Smooth muscle cell (in vitro differentiated cells): ENCODE measurements around the gene NAALADL2. TPM values are rescaled to one million over a fixed set of nuclear protein-coding genes. Genes with fewer than 3 reads are reported as not detected.
A peak's percentile ranks its signal among the peaks of the same experiment; 100 is the strongest.

ENCODE experiments used
- DNase-seq: peaks from one replicate; lab custom pipeline; 2025; ENCODE audit not compliant: unreplicated experiment; lab: John Stamatoyannopoulos, UW
- H2AFZ ChIP-seq: fragments of 200-600 bp; sonication (generic); 2 replicates; pipeline ENCODE4 v1.6.0; 2016; ENCODE audit warnings: antibody characterized with exemption, low read depth, mild to moderate bottlenecking
- H3F3A ChIP-seq: fragments of 200-600 bp; sonication (generic); 2 replicates; pipeline ENCODE4 v1.6.0; 2017; ENCODE audit warnings: antibody characterized with exemption, low read depth
- H3K27ac ChIP-seq: fragments of 200-600 bp; sonication (generic); 2 replicates; pipeline ENCODE4 v1.5.1; 2016; ENCODE audit warnings: low read depth, mild to moderate bottlenecking
- H3K27me3 ChIP-seq: fragments of 200-600 bp; sonication (generic); 2 replicates; pipeline ENCODE4 v1.6.1; 2016; ENCODE audit warnings: low read depth, mild to moderate bottlenecking
- H3K36me3 ChIP-seq: fragments of 200-600 bp; sonication (generic); 2 replicates; pipeline ENCODE4 v1.5.1; 2016; ENCODE audit warnings: low read depth
- H3K4me1 ChIP-seq: fragments of 200-600 bp; sonication (generic); 2 replicates; pipeline ENCODE4 v1.5.1; 2016; ENCODE audit warnings: low read depth
- H3K4me2 ChIP-seq: fragments of 200-600 bp; sonication (generic); 2 replicates; pipeline ENCODE4 v1.6.0; 2016; ENCODE audit warnings: mild to moderate bottlenecking
- H3K4me3 ChIP-seq: fragments of 200-600 bp; sonication (generic); 2 replicates; pipeline ENCODE4 v1.5.1; 2016; ENCODE audit warnings: mild to moderate bottlenecking
- H3K79me2 ChIP-seq: fragments of 200-600 bp; sonication (generic); 2 replicates; pipeline ENCODE4 v1.6.0; 2016; ENCODE audit warnings: low read depth, mild to moderate bottlenecking
- H3K9ac ChIP-seq: fragments of 200-600 bp; sonication (generic); 2 replicates; pipeline ENCODE4 v1.6.0; 2016; ENCODE audit warnings: low read depth
- H3K9me3 ChIP-seq: fragments of 200-600 bp; sonication (generic); replicated peaks from 2 replicates; pipeline ENCODE4 v1.5.1; 2016; ENCODE audit warnings: low read depth
- H4K20me1 ChIP-seq: fragments of 200-600 bp; sonication (generic); 2 replicates; pipeline ENCODE4 v1.6.0; 2016; ENCODE audit warnings: low read depth
- CTCF ChIP-seq: fragments of 200-600 bp; sonication (generic); IDR thresholded peaks from 2 replicates; pipeline ENCODE4 v1.5.1; 2017; ENCODE audit warnings: borderline replicate concordance, mild to moderate bottlenecking, antibody characterized with exemption; ENCODE audit not compliant: insufficient read depth, poor library complexity, severe bottlenecking
- WGBS: methylation state at CpG from one replicate; pipeline ENCODE4 v1.1.7; 2016; ENCODE audit warnings: low lambda C conversion rate; 5-methylcytosine and 5-hydroxymethylcytosine counted together
- polyA plus RNA-seq: library from polyadenylated mRNA; unstranded; fragments of >200 nt; fragmentation: Nextera tagmentation; extraction: Ambion mirVana; gene quantifications from 2 replicates; pipeline ENCODE4 v1.2.1, GENCODE V29; 2016
- total RNA-seq: library from RNA; depleted of rRNA; stranded (reverse); fragments of >200 nt; gene quantifications from 2 replicates; pipeline ENCODE4 v1.2.3, GENCODE V29; 2014

NAALADL2 gene
- total and polyA plus RNA-seq, 2 experiments from 2014 or later = 2.5 to 13.8 TPM

DNA sequence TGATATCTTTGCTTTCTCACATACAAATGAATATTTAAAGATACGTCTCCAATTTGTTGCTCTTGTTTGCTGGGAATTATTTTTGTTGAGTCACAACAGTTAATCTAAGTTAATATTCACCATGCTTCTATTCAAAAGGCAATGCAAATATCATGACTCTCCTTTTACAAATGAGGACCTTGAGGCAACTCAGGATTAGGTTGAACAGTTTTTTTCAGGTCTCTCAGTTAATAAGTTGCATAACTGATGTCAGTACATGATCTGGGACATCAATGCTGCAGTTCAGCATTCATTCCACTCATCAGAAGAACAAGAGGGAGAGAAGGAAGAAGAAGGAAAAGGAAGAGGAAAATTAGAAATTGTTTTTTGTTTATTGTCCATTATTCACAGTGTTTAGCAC is 781 bp upstream of the NAALADL2 start:
- H3K36me3 ChIP-seq = no peaks in the 10 kb centered on the region
- no peak overlapping the region for H3K27ac ChIP-seq
- no peaks in the 10 kb centered on the region for H3F3A ChIP-seq
- no peak overlapping the region for H2AFZ ChIP-seq
- no peaks in the 10 kb centered on the region for H3K9me3 ChIP-seq
- no peak overlapping the region for H3K4me2 ChIP-seq
- H3K9ac ChIP-seq = no peak overlapping the region
- no peaks in the 10 kb centered on the region for H3K79me2 ChIP-seq
- no peak overlapping the region for H3K4me3 ChIP-seq
- no peak for TF ChIP-seq CTCF
- H3K4me1 ChIP-seq = no peaks in the 10 kb centered on the region
- DNase-seq = no peak
- 86% methylated on average over 1 of the region's 1 CpG for WGBS
- no peaks in the 10 kb centered on the region for H4K20me1 ChIP-seq
- no peaks in the 10 kb centered on the region for H3K27me3 ChIP-seq

GRCh38 chr3:174859756-174860155 is 622 bp downstream of the NAALADL2 start:
- Histone ChIP-seq H3K79me2 (no peaks in the 10 kb centered on the region), H3K36me3 (no peaks in the 10 kb centered on the region), H2AFZ (no peak overlapping the region), H3K9ac (no peak overlapping the region), H3K4me2 (no peak overlapping the region), H3F3A (no peaks in the 10 kb centered on the region), H3K4me3 (peak overlapping the region; percentile 11), H3K4me1 (peaks cover 2% of the 10 kb centered on the region), H3K9me3 (no peaks in the 10 kb centered on the region), H4K20me1 (no peaks in the 10 kb centered on the region), H3K27me3 (no peaks in the 10 kb centered on the region), H3K27ac (no peak overlapping the region)
- no peak for DNase-seq
- TF ChIP-seq CTCF = no peak
- 60% methylated on average over 3 of the region's 3 CpGs for WGBS

DNA sequence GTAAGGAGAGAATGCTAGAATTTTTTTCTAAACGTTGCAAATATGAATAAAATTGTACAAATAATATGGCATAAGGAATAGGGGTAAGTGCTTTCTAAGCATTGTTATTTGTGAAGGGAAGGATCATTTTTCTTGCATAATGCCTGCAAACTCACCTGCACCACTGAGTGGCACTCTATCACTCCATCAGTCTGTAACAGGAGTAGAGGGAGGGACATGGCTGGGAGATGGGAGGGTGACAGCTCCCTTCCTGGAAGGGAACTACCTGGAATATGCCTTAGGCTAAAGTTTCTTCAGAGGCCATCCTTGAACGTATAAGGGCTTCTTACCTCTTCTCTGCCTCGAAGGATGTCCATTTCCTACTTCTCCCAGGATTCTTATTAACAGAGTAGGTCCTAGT is 3.0 kb downstream of the NAALADL2 start:
- Histone ChIP-seq H3K4me1 (peaks cover 4% of the 10 kb centered on the region), H3K4me3 (no peak overlapping the region), H3K9me3 (no peaks in the 10 kb centered on the region), H3K4me2 (no peak overlapping the region), H3F3A (no peaks in the 10 kb centered on the region), H2AFZ (no peak overlapping the region), H3K27ac (peak overlapping the region; percentile 85), H3K27me3 (no peaks in the 10 kb centered on the region), H3K79me2 (no peaks in the 10 kb centered on the region), H3K9ac (no peak overlapping the region), H4K20me1 (no peaks in the 10 kb centered on the region), H3K36me3 (no peaks in the 10 kb centered on the region)
- WGBS = 33% methylated on average over 3 of the region's 3 CpGs
- TF ChIP-seq CTCF = peak; percentile 18
- DNase-seq = no peak

- DNase-seq = no peak
- no peak overlapping the region for H2AFZ ChIP-seq
- 74% methylated on average over 3 of the region's 3 CpGs for WGBS
Observed at GRCh38 chr3:174862666-174863065, 3.5 kb downstream of the NAALADL2 start.

More at GRCh38 chr3:174862666-174863065, 3.5 kb downstream of the NAALADL2 start:
- no peaks in the 10 kb centered on the region for H3F3A ChIP-seq
- no peak for TF ChIP-seq CTCF
- peak overlapping the region; percentile 65 for H3K4me2 ChIP-seq
- peaks cover 4% of the 10 kb centered on the region for H3K4me1 ChIP-seq
- peak overlapping the region; percentile 26 for H3K9ac ChIP-seq
- H3K4me3 ChIP-seq = no peak overlapping the region
- peak overlapping the region; percentile 85 for H3K27ac ChIP-seq
- H3K27me3 ChIP-seq = no peaks in the 10 kb centered on the region
- no peaks in the 10 kb centered on the region for H4K20me1 ChIP-seq
- no peaks in the 10 kb centered on the region for H3K79me2 ChIP-seq
- no peaks in the 10 kb centered on the region for H3K9me3 ChIP-seq
- no peaks in the 10 kb centered on the region for H3K36me3 ChIP-seq
